H1 (cell line): Measurements from ENCODE around the gene EPHA8.

Experiments
- CTCF ChIP-seq, 3 experiments: IDR thresholded peaks; 1 replicate in 2 of 3; 2 replicates in 1 of 3; pipeline versions ENCODE4 v1.5.1 to v1.6.1; 2011; ENCODE audit warnings: low read length in 3 of 3, mild to moderate bottlenecking in 3 of 3, inconsistent platforms in 2 of 3, low read depth in 1 of 3, moderate library complexity in 1 of 3; ENCODE audit not compliant: insufficient read depth in 1 of 3; ENCODE audit errors: control extremely low read depth in 1 of 3
- GABPA ChIP-seq: IDR thresholded peaks from 2 replicates; pipeline ENCODE4 v1.6.1; 2011; ENCODE audit warnings: mild to moderate bottlenecking, low read length, moderate library complexity, borderline replicate concordance; ENCODE audit not compliant: insufficient read depth
- GTF2F1 ChIP-seq: IDR thresholded peaks from 2 replicates; pipeline ENCODE4 v1.6.1; 2012; ENCODE audit warnings: low read depth, low read length, improper control_type of control experiment, borderline replicate concordance
- POLR2AphosphoS5 ChIP-seq: IDR thresholded peaks from 2 replicates; pipeline ENCODE4 v1.6.1; 2011; ENCODE audit warnings: low read depth, low read length
- TBP ChIP-seq: IDR thresholded peaks from 2 replicates; pipeline ENCODE4 v1.6.1; 2011; ENCODE audit warnings: low read depth, low read length, improper control_type of control experiment

GRCh38 chr1:22638476-22639234 lies 75.4 kb downstream of the EPHA8 start:
- no peak for TF ChIP-seq GTF2F1
- no peak for TF ChIP-seq TBP
- TF ChIP-seq CTCF (IDR thresholded peaks at IDR 0.05; ENCODE audit: control extremely low read depth in 1 of 3, insufficient read depth in 1 of 3, low read depth in 1 of 3, low read length in 3 of 3) = no peak
- no peak for TF ChIP-seq POLR2AphosphoS5
- no peak for TF ChIP-seq GABPA
